OCI-LY3 (cell line): ENCODE results near the gene RNF149.

Experiments used
- CTCF ChIP-seq: fragments of 200-600, 300-600 bp; sonication (generic); IDR thresholded peaks from 2 replicates; pipeline ENCODE4 v1.5.1; 2014; ENCODE audit warnings: antibody characterized with exemption, low read length, low read depth
- EZH2phosphoT487 ChIP-seq: fragments of 200-600 bp; shearing (Covaris generic); IDR thresholded peaks from 2 replicates; pipeline ENCODE4 v1.6.1; 2018; ENCODE audit warnings: antibody characterized with exemption, mixed run types, low read depth

- TF ChIP-seq CTCF (no peak), EZH2phosphoT487 (no peak)
These were observed 76.4 kb downstream of the RNF149 start for GRCh38 chr2:101231937-101232730.
